ENCODE results near the gene TEX13A.
"Not testable (repeated sequence)": the region's sequence is repeated elsewhere in the genome, so short reads cannot be mapped to it uniquely, and the experiment has no call there.

The TEX13A gene

DNA sequence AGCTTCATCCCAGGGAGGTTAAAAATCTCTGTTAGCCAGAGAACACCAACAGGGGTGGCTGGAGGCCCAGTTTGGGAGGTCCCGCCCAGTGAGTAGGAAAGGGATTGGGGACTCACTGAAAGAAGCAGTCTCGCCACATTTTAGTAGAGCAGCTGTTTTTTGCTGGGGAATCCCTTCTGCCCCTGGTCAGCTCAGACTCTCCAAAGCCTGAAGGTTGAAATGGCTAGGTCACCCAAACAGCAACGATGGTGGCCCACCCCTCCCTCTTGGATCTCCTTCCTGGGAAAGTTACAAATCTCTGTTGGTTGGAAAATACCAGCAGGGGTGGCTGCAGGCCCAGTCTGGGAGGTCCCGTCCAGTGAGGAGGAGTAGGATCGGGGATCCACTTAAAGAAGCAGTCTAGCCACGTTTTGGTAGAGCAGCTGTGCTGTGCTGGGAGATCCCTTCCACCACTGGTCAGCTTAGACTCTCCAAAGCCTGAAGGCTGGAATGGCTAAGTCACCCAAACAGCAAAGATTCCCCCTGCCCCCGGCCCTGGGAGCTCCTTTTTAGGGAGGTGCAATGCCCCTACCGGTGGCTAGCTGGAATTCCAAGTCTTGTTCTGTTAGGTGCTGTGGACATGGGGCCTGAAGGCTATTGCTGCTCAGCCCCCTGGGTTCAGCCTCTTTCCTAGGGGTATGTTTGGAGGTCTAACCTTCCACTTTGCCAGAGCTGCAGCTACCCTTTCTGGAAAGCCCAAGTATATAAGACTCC, 40.0 kb upstream of the TEX13A start:
- DNase-seq (ENCODE audit: low read depth) = no peak
- no peak overlapping the region for H3K4me3 ChIP-seq (ENCODE audit: low read depth, low read length)
- TF ChIP-seq, protein P1, sequence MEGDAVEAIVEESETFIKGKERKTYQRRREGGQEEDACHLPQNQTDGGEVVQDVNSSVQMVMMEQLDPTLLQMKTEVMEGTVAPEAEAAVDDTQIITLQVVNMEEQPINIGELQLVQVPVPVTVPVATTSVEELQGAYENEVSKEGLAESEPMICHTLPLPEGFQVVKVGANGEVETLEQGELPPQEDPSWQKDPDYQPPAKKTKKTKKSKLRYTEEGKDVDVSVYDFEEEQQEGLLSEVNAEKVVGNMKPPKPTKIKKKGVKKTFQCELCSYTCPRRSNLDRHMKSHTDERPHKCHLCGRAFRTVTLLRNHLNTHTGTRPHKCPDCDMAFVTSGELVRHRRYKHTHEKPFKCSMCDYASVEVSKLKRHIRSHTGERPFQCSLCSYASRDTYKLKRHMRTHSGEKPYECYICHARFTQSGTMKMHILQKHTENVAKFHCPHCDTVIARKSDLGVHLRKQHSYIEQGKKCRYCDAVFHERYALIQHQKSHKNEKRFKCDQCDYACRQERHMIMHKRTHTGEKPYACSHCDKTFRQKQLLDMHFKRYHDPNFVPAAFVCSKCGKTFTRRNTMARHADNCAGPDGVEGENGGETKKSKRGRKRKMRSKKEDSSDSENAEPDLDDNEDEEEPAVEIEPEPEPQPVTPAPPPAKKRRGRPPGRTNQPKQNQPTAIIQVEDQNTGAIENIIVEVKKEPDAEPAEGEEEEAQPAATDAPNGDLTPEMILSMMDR (IDR thresholded peaks at IDR 0.05; ENCODE audit: control insufficient read depth, extremely low read depth, insufficient read depth) = no peak

DNA sequence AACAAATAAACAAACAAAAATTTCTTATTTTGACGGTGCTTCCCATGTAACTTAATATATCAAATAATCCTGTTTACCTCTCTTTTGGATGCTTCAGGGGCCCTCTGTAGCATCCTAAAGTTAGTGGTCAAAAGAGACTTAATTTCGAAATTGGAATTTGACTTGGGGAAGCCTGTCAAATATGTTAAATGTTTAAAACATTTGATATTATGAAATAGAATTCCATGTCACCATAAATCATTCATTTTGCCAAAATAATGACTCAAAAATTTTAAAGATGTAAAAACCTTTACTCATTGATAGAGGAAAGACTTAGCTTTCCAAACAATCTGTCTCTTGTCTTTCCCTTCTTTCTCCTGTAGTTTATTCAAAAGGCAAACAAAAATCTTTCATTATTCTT, 20.6 kb upstream of the TEX13A start:
- DNase-seq (ENCODE audit: low read depth) = no peak
- TF ChIP-seq, protein P1 (IDR thresholded peaks at IDR 0.05; ENCODE audit: control insufficient read depth, extremely low read depth, insufficient read depth) = no peak
- no peak overlapping the region for H3K4me3 ChIP-seq (ENCODE audit: low read depth, low read length)

DNA sequence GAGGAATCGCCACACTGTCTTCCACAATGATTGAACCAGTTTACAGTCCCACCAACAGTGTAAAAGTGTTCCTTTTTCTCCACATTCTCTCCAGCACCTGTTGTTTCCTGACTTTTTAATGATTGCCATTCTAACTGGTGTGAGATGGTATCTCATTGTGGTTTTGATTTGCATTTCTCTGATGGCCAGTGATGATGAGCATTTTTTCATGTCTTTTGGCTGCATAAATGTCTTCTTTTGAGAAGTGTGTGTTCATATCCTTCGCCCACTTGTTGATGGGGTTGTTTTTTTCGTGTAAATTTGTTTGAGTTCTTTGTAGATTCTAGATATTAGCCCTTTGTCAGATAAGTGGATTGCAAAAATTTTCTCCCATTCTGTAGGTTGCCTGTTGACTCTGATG, 16.9 kb upstream of the TEX13A start:
- H3K4me3 ChIP-seq (ENCODE audit: low read depth, low read length); DNase-seq (ENCODE audit: low read depth): not testable (repeated sequence)

DNA sequence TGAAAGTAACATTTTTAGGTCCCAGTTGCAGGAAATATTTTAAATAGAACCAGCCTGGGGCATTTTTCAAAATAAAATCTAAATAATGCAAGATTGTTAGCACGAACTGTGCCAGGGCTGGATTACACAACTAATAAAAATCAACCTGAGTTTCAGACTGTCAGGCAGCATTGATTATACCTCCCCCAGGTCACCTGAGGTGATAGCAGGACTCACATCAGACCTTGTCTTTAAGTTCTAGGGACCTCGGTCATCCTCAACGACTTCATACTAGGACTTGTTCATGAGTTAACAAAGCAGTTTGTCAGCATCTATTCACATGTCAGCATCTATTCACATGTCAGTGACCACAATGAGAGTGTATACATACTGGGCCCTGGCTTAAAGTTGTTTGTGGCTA, 8.7 kb upstream of the TEX13A start:
- TF ChIP-seq, protein P1 (IDR thresholded peaks at IDR 0.05; ENCODE audit: control insufficient read depth, extremely low read depth, insufficient read depth) = no peak
- H3K4me3 ChIP-seq (ENCODE audit: low read depth, low read length) = no peak overlapping the region
- no peak for DNase-seq (ENCODE audit: low read depth)

DNA sequence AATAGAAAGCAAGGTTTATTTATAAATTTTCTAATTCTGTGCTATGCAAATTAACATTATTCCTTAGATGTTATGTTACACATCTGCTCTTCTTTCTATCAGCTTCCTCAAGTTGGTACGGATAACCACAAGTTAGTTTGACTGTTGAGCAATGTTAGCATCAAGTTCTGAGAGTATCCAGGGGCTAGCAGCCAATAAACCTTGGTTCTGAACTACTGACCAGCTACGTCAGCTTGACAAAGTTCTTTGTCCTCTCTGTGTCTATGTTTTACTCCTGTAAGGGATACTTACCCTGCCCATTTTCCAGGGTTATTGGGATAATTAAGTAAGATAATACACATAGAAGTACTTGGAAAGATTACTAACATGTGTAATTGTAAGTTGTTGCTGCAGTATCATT, 8.1 kb upstream of the TEX13A start:
- H3K4me3 ChIP-seq (ENCODE audit: low read depth, low read length) = no peak overlapping the region
- no peak for DNase-seq (ENCODE audit: low read depth)
- TF ChIP-seq, protein P1 (IDR thresholded peaks at IDR 0.05; ENCODE audit: control insufficient read depth, extremely low read depth, insufficient read depth) = no peak

DNA sequence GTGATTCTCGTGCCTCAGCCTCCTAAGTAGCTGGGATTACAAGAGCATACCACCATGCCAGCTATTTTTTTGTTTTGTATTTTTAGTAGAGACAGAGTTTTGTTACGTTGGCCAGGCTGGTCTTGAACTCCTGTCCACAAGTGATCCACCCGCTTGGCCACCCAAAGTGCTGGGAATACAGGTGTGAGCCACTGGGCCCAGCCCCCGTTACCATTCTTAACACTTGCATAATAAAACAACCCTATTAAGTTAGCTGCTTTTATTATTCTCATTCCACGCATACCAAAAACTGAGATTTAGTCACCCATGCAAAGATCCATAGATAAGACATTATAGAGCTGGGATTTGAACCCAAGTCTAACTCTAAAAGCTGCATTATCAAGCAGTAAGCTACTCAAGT, 6.0 kb upstream of the TEX13A start:
- H3K4me3 ChIP-seq (ENCODE audit: low read depth, low read length) = no peak overlapping the region
- TF ChIP-seq, protein P1 (IDR thresholded peaks at IDR 0.05; ENCODE audit: control insufficient read depth, extremely low read depth, insufficient read depth) = no peak
- DNase-seq (ENCODE audit: low read depth) = no peak

DNA sequence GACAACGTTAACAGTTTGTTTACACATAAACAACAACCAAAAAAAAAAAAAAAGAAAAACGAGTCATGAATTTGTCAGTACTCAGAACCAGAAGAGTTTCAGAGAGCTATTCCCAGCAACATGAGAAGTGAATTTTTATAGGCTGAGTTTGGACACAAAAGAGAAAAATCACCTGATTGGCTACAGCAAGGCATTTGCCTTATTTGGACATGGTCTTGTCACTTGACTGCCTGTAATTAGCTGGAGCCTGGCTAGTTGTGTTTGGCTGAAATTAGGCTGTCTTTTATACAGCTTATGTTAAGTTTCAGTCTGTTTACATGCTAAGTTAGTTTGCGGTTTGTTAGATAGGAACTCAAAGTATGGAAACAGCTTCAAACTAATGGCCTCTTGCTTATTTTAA, 880 bp upstream of the TEX13A start:
- DNase-seq (ENCODE audit: low read depth) = no peak
- TF ChIP-seq, protein P1 (IDR thresholded peaks at IDR 0.05; ENCODE audit: control insufficient read depth, extremely low read depth, insufficient read depth) = no peak
- no peak overlapping the region for H3K4me3 ChIP-seq (ENCODE audit: low read depth, low read length)

Data from LNCaP clone FGC (cell line).